DMS 273 (cell line): ENCODE results near the gene ROBO1.

Source experiments
- DNase-seq: peaks from one replicate; lab custom pipeline; 2025; ENCODE audit not compliant: unreplicated experiment; lab: John Stamatoyannopoulos, UW

Gene ROBO1

GRCh38 chr3:79028916-79029315 lies 738.9 kb downstream of the ROBO1 start:
- DNase-seq = no peak

GRCh38 chr3:79027593-79027992 lies 740.2 kb downstream of the ROBO1 start:
- DNase-seq = peak; percentile 15

- no peak for DNase-seq
Measured at GRCh38 chr3:79019924-79020173, 747.9 kb downstream of the ROBO1 start.

- DNase-seq = peak; percentile 94
Measured at GRCh38 chr3:79019137-79019923, 748.5 kb downstream of the ROBO1 start.

- peak; percentile 80 for DNase-seq
Measured at GRCh38 chr3:79018671-79019136, 749.1 kb downstream of the ROBO1 start.

GRCh38 chr3:79018265-79018664 lies 749.5 kb downstream of the ROBO1 start:
- no peak for DNase-seq

GRCh38 chr3:79016587-79017376 lies 751.0 kb downstream of the ROBO1 start:
- peak; percentile 22 for DNase-seq

GRCh38 chr3:79015854-79016253 lies 751.9 kb downstream of the ROBO1 start:
- peak; percentile 21 for DNase-seq

GRCh38 chr3:79012946-79013362 lies 754.8 kb downstream of the ROBO1 start:
- no peak for DNase-seq

GRCh38 chr3:79012530-79012913 lies 755.3 kb downstream of the ROBO1 start:
- DNase-seq = peak; percentile 13

- DNase-seq = peak; percentile 10
Measured at GRCh38 chr3:79011821-79012529, 755.8 kb downstream of the ROBO1 start.

GRCh38 chr3:79009861-79010260 lies 757.9 kb downstream of the ROBO1 start:
- DNase-seq = no peak

- no peak for DNase-seq
Measured at GRCh38 chr3:79006077-79006476, 761.7 kb downstream of the ROBO1 start.

- DNase-seq = peak; percentile 20
Measured at GRCh38 chr3:79005084-79005483, 762.7 kb downstream of the ROBO1 start.

GRCh38 chr3:79003994-79004393 lies 763.8 kb downstream of the ROBO1 start:
- DNase-seq = no peak

GRCh38 chr3:79002465-79003372 lies 765.1 kb downstream of the ROBO1 start:
- peak; percentile 42 for DNase-seq

- DNase-seq = no peak
Measured at GRCh38 chr3:79001255-79001654, 766.5 kb downstream of the ROBO1 start.

- DNase-seq = no peak
Measured at GRCh38 chr3:78999139-78999538, 768.7 kb downstream of the ROBO1 start.

GRCh38 chr3:78995087-78995486 lies 772.7 kb downstream of the ROBO1 start:
- DNase-seq = no peak

GRCh38 chr3:78994174-78995027 lies 773.4 kb downstream of the ROBO1 start:
- peak; percentile 9 for DNase-seq
